CMK (cell line): ENCODE data around the gene RPS6KA4.
"Not testable (repeated sequence)": the region's sequence is repeated elsewhere in the genome, so short reads cannot be mapped to it uniquely, and the experiment has no call there.

Experiments
- DNase-seq: peaks from one replicate; pipeline ENCODE4 v3.0.0-alpha.2; 2010; ENCODE audit warnings: low read depth

Gene RPS6KA4

GRCh38 chr11:64358907-64359711 lies at the start of gene RPS6KA4:
TSS of gene RPS6KA4 (plus strand) at chr11:64359162. CDS start at chr11:64359236, 74 bp downstream.
- DNase-seq = no peak

DNA sequence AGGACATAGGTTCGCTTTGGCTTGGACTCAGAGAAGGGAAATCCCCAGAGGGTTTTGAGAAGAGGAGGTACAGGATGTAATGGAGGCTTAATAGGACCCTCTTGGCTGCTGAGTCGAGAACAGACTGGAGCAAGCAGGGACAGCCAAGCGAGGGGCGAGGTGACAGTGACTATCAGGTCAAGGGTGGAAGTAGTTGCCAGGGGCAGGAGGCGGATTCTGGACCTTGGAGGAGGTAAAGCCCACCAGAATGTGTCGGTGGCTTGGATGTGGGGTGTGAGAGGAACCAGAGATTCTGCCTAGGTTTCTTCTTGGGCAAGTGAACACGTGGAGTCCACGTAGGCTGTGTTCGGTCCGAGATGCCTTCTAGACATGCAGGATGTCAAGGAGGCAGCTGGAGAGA lies 46.0 kb upstream of the RPS6KA4 start:
- no peak for DNase-seq

DNA sequence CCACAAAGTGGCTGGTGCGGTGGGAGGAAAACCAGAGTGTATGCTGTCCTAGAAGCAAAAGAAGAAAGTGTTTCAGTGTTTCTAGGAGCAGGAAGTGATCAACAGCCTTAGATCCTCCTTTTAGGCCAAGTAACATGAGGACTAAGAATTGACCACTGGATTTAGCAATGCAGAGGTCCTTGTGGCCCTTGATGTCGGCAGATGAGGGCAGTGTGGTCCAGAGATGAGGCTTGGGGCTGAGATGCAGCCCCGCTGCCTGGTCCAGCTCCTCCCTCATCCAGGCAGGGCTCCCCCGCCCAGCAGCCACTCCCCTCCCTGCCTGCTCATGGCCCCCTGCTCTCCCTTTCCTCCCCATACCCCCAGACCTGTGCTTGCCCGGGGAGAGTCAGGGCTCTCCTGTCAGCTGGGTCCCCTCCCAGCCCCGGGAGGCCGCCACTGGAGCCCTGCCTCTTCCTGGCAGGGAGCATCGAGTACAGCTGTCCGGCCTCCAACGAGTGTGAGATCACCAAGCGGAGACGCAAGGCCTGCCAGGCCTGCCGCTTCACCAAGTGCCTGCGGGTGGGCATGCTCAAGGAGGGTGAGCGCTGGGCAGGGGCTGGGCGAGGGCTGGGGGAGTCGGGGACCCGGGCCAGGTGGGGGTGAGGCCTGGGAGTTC lies 45.3 kb upstream of the RPS6KA4 start:
- DNase-seq = no peak

DNA sequence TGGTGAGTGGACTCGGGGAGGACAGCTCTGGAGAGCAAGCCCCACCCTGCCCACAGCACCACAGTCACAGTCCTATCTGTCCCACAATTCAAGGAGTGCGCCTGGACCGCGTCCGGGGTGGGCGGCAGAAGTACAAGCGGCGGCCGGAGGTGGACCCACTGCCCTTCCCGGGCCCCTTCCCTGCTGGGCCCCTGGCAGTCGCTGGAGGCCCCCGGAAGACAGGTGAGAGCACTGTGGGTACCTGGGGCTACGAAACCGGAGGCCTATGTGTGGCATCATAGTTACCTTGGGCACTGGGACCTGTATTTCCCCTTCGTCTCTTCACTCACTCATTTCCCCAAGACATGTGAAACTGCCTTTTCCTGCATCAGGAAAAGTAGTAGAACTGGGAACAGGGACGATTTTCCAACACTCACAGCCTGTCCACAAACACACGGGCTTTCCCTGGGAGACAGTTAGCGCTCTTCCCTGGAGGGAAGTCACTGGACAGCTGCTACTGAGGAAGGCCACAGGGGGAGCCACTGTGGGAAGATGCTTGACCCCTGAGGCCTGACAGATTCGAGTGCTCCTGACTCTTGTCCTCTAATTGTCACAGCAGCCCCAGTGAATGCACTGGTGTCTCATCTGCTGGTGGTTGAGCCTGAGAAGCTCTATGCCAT lies 44.7 kb upstream of the RPS6KA4 start:
- DNase-seq = no peak

DNA sequence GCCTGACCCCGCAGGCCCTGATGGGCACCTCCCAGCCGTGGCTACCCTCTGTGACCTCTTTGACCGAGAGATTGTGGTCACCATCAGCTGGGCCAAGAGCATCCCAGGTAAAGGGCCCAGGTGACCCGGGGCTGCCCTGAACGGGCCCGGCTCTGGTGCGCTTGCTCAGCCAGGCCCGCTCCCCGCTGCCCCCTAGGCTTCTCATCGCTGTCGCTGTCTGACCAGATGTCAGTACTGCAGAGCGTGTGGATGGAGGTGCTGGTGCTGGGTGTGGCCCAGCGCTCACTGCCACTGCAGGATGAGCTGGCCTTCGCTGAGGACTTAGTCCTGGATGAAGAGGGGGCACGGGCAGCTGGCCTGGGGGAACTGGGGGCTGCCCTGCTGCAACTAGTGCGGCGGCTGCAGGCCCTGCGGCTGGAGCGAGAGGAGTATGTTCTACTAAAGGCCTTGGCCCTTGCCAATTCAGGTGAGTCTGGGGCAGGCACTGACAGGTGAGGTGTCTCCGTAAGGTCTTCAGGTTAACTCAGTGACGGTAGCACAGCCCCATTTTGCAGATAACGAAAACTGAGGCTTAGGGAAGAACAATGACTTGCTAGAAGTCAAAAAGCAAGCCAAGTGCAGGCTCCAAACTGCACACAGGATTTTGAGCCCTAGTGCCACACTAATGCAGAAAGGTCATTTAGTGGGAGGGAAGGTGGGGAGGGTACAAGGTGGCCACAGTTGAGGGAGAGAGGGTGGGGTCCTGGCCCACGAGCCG lies 44.0 kb upstream of the RPS6KA4 start:
- DNase-seq = no peak

- not testable (repeated sequence) for DNase-seq
Observed at GRCh38 chr11:64315667-64316526, 43.1 kb upstream of the RPS6KA4 start.

GRCh38 chr11:64316672-64317324 lies 42.2 kb upstream of the RPS6KA4 start:
- no peak for DNase-seq

DNA sequence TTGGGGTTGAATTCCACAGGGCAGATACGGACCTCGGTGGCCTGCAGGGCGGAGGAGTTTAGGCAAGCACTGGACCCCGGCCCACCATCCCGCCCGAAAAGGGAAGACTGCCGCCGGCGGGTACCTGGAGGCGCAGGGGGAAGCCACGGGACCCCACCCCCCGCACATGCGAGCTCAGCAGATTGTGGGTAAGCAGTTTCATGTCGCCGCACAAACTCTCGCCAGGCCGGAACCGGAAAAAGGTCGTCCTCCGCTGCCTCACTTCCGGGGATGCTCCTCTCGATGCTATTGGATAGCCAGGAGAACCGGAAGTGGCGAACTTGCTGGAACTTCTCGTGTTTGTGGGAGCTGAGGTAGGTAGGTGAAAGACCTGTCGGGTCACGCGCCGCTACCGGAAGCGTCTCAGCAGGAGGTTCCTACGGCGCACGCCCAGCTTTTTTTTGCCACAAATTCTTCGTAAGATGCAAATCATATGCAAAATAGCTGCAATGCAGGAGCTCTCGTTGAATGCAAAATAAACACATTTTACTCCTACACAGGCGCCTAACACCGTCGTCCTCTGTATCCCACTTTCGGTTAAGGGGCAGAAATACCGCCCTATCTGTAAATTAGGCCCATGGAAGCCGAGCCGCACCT lies 41.5 kb upstream of the RPS6KA4 start, which contains the start of gene TRMT112:
TSS of gene TRMT112 (minus strand) at position 235 of the 636 bp plus-strand sequence. CDS start at position 202, 33 bp downstream.
- DNase-seq = peak; percentile 85

DNA sequence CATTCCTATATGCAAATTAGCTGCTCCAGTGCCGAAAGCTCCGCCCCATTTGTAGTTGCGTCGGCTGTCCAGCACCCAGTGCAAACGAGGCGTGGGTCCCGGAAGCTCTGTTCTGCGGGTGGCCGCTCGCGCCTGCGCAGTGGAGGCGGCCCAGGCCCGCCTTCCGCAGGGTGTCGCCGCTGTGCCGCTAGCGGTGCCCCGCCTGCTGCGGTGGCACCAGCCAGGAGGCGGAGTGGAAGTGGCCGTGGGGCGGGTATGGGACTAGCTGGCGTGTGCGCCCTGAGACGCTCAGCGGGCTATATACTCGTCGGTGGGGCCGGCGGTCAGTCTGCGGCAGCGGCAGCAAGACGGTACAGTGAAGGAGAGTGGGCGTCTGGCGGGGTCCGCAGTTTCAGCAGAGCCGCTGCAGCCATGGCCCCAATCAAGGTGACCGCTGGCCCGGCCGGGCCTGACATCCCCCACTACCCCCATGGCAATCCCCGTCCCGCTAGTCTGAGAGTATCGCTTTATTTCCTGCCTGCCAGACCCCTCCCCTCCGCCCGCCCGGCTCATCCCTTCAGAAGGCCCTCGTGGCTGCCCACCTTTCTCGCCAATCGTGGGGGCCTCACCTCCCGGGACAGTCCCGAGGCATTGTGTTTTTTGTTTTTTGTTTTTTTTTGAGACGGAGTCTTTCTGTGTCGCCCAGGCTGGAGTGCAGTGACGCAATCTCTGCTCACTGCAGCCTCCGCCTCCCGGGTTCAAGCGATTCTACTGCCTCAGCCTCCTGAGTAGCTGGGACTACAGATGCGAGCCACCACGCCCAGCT lies 40.8 kb upstream of the RPS6KA4 start, which contains the start of gene PRDX5:
TSS of gene PRDX5 (plus strand) at position 161 of the 805 bp plus-strand sequence. CDS start at position 256, 95 bp downstream.
- peak; percentile 92 for DNase-seq

GRCh38 chr11:64318766-64319761 lies 39.9 kb upstream of the RPS6KA4 start:
- no peak for DNase-seq

DNA sequence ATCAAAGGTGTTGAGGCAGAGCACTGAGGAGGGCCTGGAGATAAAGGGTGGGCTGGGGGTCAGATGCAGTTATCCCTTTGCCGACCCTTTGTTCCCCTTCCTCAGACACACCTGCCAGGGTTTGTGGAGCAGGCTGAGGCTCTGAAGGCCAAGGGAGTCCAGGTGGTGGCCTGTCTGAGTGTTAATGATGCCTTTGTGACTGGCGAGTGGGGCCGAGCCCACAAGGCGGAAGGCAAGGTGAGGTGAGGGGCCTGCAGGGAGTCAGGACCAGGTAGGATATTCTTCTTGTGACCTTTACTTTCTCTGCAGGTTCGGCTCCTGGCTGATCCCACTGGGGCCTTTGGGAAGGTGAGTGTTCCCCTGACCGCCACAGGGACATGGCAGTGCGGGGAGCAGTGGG lies 38.4 kb upstream of the RPS6KA4 start:
- DNase-seq = no peak

DNA sequence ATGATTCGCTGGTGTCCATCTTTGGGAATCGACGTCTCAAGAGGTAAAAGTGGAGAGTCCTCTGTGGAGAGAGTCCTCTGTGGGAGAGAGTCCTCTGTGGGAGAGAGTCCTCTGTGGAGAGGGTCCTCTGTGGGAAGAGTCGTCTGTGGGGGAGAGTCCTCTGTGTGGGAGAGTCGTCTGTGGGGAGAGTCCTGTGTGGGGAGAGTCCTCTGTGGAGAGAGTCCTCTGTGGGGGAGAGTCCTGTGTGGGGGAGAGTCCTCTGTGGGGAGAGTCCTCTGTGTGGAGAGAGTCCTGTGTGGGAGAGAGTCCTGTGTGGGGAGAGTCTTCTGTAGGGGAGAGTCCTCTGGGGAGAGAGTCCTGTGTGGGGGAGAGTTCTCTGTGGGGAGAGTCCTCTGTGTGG lies 37.9 kb upstream of the RPS6KA4 start:
- DNase-seq = no peak

- DNase-seq = no peak
Observed at GRCh38 chr11:64321533-64321932, 37.4 kb upstream of the RPS6KA4 start.

- DNase-seq = no peak
Observed at GRCh38 chr11:64322925-64323260, 36.1 kb upstream of the RPS6KA4 start.

- DNase-seq = no peak
Observed at GRCh38 chr11:64323373-64323772, 35.6 kb upstream of the RPS6KA4 start.

- DNase-seq = not testable (repeated sequence)
Observed at GRCh38 chr11:64323984-64324383, 35.0 kb upstream of the RPS6KA4 start.

DNA sequence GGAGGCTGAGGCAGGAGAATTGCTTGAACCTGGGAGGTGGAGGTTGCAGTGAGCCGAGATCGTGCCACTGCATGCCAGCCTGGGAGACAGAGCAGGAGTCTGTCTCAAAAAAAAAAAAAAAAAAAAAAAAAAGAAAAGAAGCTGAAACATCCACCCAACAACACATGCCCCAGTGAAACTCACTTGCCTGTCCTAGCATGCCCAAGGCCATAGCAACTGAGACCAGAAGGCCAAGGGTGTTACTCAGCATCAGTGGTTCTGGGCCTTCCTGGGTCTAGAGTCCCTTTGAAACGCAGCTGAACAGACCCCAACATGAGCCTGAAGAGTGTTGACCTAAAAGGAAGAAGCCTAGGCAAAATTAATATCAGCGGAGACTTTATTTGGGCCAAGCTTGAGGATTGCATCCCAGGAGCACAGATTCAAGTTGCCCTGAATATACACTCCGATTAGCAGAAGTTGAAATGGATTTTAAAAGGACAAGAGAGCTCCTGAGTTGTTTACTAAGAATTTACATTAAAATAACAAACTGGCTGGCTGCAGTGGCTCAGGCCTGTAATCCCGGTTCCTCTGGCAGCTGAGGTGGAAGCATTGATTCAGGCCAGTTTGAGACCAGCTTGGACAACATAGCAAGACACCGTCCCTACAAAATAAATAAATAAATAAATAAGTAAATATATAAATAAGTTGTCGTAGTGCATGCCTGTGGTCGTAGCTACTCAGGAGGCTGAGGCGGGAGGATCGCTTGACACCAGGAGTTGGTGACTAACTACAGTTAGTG lies 34.1 kb upstream of the RPS6KA4 start:
- no peak for DNase-seq
